ENCODE data around the gene HYI. TPM values are rescaled to one million over a fixed set of nuclear protein-coding genes. Genes with fewer than 3 reads are reported as not detected.

HYI gene
- total RNA-seq, 3 donors from 2014 or later = 66.6 to 79.3 (median 70.1) TPM

DNA sequence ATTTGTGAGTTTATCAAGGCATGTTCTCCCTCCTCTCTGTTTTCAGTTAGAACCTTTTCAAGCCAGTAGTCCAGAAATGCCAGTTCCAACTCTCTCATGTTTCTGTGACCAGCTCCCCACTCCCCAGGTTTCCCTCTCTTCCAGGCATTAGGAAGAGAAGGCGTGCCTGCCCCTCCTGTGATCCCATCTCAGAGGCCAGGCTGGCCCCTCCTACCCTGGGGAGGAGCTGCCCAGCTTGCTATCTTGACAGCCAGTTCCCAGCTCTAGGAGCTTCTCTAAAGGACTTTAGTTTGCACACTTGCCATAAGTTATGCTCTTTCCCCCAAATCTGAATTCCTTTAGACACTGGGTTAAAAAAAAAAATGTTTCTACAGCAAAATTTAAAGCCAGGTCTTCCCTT is 8.9 kb downstream of the HYI start:
- no peaks in the 10 kb centered on the region for H3K4me1 ChIP-seq
- peaks cover 13% of the 10 kb centered on the region for H3K36me3 ChIP-seq
- TF ChIP-seq, protein P1, sequence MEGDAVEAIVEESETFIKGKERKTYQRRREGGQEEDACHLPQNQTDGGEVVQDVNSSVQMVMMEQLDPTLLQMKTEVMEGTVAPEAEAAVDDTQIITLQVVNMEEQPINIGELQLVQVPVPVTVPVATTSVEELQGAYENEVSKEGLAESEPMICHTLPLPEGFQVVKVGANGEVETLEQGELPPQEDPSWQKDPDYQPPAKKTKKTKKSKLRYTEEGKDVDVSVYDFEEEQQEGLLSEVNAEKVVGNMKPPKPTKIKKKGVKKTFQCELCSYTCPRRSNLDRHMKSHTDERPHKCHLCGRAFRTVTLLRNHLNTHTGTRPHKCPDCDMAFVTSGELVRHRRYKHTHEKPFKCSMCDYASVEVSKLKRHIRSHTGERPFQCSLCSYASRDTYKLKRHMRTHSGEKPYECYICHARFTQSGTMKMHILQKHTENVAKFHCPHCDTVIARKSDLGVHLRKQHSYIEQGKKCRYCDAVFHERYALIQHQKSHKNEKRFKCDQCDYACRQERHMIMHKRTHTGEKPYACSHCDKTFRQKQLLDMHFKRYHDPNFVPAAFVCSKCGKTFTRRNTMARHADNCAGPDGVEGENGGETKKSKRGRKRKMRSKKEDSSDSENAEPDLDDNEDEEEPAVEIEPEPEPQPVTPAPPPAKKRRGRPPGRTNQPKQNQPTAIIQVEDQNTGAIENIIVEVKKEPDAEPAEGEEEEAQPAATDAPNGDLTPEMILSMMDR (IDR thresholded peaks at IDR 0.05) = no peak
- TF ChIP-seq POLR2AphosphoS5 (IDR thresholded peaks at IDR 0.05) = no peak
- TF ChIP-seq POLR2A (IDR thresholded peaks at IDR 0.05) = no peak
- no peaks in the 10 kb centered on the region for H3K9me3 ChIP-seq
- no peaks in the 10 kb centered on the region for H3K27me3 ChIP-seq
- H3K27ac ChIP-seq = no peak overlapping the region
- no peak for DNase-seq (ENCODE audit: low spot score in 2 of 2)
- intact Hi-C loops (cut with DNase I; ENCODE audit: low total_unique reads) = no loop called here
- no peak overlapping the region for H3K4me3 ChIP-seq

DNA sequence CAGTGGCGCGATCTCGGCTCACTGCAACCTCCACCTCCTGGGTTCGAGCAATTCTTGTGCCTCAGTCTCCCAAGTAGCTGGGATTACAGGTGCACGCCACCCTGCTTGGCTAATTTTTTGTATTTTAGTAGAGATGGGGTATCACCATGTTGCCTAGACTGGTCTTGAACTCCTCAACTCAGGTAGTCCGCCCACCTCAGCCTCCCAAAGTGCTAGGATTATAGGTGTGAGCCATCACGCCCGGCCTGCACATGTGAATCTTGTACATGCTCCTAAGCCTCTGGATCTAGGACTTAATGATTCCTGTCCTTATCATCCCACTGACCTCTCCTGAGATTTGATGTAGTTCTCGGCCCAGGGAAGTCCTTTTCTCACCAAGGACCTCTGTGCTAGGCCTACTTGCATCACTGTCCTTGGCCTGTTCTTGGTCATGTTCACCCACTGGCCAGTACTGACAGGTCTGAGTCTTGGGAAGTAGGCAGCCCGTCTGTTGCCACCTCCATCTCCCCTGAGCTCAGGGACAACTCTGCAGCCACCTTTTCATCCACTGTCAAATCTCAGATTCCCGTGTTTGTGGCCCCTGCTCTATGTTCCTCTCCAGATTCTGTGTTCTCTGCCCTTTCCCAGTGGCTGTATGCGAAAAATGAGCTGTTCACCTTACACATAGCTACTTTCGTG is 9.4 kb downstream of the HYI start:
- TF ChIP-seq, protein P1 (IDR thresholded peaks at IDR 0.05) = no peak
- TF ChIP-seq POLR2AphosphoS5 (IDR thresholded peaks at IDR 0.05) (no peak), POLR2A (IDR thresholded peaks at IDR 0.05) (no peak)
- intact Hi-C loops (cut with DNase I; ENCODE audit: low total_unique reads) = no loop called here
- DNase-seq (ENCODE audit: low spot score in 2 of 2) = peak in 1 of 2 donors; percentile 5
- Histone ChIP-seq H3K27ac (no peak overlapping the region), H3K27me3 (no peaks in the 10 kb centered on the region), H3K9me3 (no peaks in the 10 kb centered on the region), H3K36me3 (peaks cover 13% of the 10 kb centered on the region), H3K4me3 (no peak overlapping the region), H3K4me1 (no peaks in the 10 kb centered on the region)

DNA sequence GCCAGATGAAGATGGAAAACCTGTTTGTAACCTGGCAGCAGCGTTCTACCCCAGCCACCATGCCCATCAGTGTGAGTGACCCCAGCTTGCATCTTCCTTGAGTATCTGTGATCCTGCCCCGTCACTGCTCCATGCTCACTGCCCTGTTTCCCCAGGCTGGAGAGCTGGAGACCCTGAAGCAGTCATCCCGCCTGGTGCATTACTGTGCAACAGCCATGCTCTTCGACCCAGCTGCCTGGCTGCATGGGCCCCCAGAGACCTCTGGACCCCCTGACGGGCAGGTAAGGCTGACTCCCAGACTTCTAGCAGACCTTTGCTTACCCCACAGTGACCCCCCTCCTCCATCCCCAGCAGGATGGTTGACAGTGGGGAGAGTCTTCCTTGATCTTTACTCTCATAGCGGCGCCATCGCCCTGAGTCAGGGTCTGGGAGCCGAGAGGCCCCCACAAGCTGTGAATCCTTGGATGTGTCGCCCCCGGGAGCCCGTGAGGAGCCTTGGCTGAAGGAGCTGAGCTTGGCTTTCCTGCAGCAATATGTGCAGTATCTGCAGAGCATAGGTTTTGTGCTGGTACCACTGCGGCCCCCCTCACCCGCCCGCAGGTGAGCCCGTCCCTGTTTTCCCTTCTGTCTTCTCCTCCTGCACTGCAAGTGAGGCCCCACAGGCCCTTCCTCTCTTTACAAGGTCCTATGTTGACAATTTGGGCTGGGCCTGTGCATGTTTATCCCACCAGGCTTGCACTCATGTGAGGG is 10.4 kb downstream of the HYI start:
- Histone ChIP-seq H3K4me1 (no peaks in the 10 kb centered on the region), H3K9me3 (no peaks in the 10 kb centered on the region), H3K27ac (no peak overlapping the region), H3K36me3 (peaks cover 13% of the 10 kb centered on the region), H3K27me3 (no peaks in the 10 kb centered on the region), H3K4me3 (no peak overlapping the region)
- intact Hi-C loops (cut with DNase I; ENCODE audit: low total_unique reads) = no loop called here
- TF ChIP-seq, protein P1 (IDR thresholded peaks at IDR 0.05) = no peak
- no peak for TF ChIP-seq POLR2AphosphoS5 (IDR thresholded peaks at IDR 0.05)
- TF ChIP-seq POLR2A (IDR thresholded peaks at IDR 0.05) = no peak
- peak in 1 of 2 donors; percentile 24 for DNase-seq (ENCODE audit: low spot score in 2 of 2)

DNA sequence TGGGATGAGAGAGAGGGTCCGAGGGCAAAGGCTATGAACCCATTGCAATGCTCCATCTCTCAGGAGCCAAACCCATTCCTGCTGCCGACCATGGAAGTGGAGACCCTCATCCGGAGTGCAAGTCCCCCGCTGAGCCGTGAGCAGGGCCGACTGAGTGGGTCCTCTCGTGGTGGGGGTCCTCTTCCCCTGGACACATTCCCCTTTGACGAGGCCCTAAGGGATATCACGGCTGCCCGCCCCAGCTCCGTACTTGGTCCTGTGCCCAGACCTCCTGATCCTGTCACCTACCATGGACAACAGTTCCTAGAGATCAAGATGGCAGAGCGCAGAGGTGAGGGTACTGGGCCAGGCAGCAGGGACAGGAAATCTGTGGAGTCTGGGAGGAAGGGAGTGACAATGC is 11.0 kb downstream of the HYI start:
- no peaks in the 10 kb centered on the region for H3K4me1 ChIP-seq
- no peak overlapping the region for H3K27ac ChIP-seq
- H3K9me3 ChIP-seq = no peaks in the 10 kb centered on the region
- TF ChIP-seq POLR2A (IDR thresholded peaks at IDR 0.05) = no peak
- no peak for TF ChIP-seq POLR2AphosphoS5 (IDR thresholded peaks at IDR 0.05)
- TF ChIP-seq, protein P1 (IDR thresholded peaks at IDR 0.05) = no peak
- intact Hi-C loops (cut with DNase I; ENCODE audit: low total_unique reads) = no loop called here
- H3K36me3 ChIP-seq = peaks cover 9% of the 10 kb centered on the region
- no peak overlapping the region for H3K4me3 ChIP-seq
- H3K27me3 ChIP-seq = no peaks in the 10 kb centered on the region
- DNase-seq (ENCODE audit: low spot score in 2 of 2) = no peak
